MCF 10A (cell line): ENCODE results near the gene PIK3CG. TPM values are rescaled to one million over a fixed set of nuclear protein-coding genes. Genes with fewer than 3 reads are reported as not detected.
"Not testable (repeated sequence)": the region's sequence is repeated elsewhere in the genome, so short reads cannot be mapped to it uniquely, and the experiment has no call there.

Experiments used
- BruUV-seq: library from RNA; stranded (reverse); fragments of 400-500 nt; replicated peaks from 2 replicates; lab custom pipeline; 2021; lab: Mats Ljungman, UMichigan
- CTCF ChIA-PET: fragments of 300-600 bp; sonication (Branson Sonifier 250); formaldehyde crosslinking; extraction: SDS; loops from one replicate; lab custom pipeline; 2021; ENCODE audit warnings: antibody characterized with exemption, inconsistent platforms; lab: Yijun Ruan, JAX
- POLR2A ChIA-PET: fragments of 300-600, 350-650 bp; sonication (Branson Sonifier 250); formaldehyde crosslinking; extraction: SDS; loops from one replicate; lab custom pipeline; 2020; ENCODE audit warnings: antibody characterized with exemption, inconsistent platforms; lab: Yijun Ruan, JAX
- DNase-seq: peaks from one replicate; pipeline ENCODE4 v3.0.0-alpha.2; 2018; ENCODE audit not compliant: unreplicated experiment
- H3K27ac Mint-ChIP-seq: one replicate; pipeline ENCODE4 v1.8.0; 2022; ENCODE audit warnings: mild to moderate bottlenecking, low read depth, mixed read lengths; ENCODE audit not compliant: unreplicated experiment
- H3K27me3 Mint-ChIP-seq: one replicate; pipeline ENCODE4 v1.8.0; 2022; ENCODE audit warnings: mixed read lengths; ENCODE audit not compliant: insufficient read depth, unreplicated experiment
- H3K36me3 Mint-ChIP-seq: one replicate; pipeline ENCODE4 v1.8.0; 2022; ENCODE audit warnings: mild to moderate bottlenecking, moderate library complexity, mixed read lengths; ENCODE audit not compliant: insufficient read depth, unreplicated experiment
- H3K4me1 Mint-ChIP-seq: one replicate; pipeline ENCODE4 v1.8.0; 2022; ENCODE audit warnings: mixed read lengths; ENCODE audit not compliant: insufficient read depth, unreplicated experiment
- H3K4me3 Mint-ChIP-seq: one replicate; pipeline ENCODE4 v1.8.0; 2022; ENCODE audit warnings: mild to moderate bottlenecking, moderate library complexity, mixed read lengths; ENCODE audit not compliant: unreplicated experiment
- H3K9me3 Mint-ChIP-seq: one replicate; pipeline ENCODE4 v1.8.0; 2022; ENCODE audit warnings: mixed read lengths; ENCODE audit not compliant: unreplicated experiment
- intact Hi-C: fragments of 100-400 bp; cut with micrococcal nuclease; formaldehyde crosslinking; loops from 2 replicates; pipeline ENCODE4 v1.14.1; 2022
- total RNA-seq: library from RNA; stranded (reverse); gene quantifications from 2 replicates; pipeline ENCODE4 v1.2.3, GENCODE V29; 2022
- TF ChIP-seq, protein P1 (sequence below): fragments of 200-600 bp; IDR thresholded peaks from one replicate; pipeline ENCODE4 v1.8.0; 2022; ENCODE audit warnings: antibody characterized with exemption, mild to moderate bottlenecking; ENCODE audit not compliant: unreplicated experiment

PIK3CG gene
- total RNA-seq, 1 experiment from 2014 or later, result not detected

DNA sequence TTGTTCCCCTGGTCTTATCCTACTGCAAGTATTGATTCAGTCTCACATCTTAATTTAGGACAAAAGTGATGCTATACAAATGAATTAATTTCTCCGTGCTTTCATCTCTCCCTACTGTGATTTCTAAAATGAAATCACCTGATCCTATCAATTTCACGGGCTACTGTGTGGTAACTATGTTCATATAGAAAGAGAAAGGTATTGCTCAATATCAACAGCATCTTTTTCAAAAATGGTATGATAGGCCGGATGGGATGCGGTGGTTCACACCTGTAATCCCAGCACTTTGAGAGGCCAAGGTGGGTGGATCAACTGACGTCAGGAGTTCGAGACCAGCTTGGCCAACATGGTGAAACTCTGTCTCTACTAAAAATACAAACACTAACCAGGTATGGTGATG lies 71.2 kb downstream of the PIK3CG start:
- Mint-ChIP-seq H3K27ac (no peak overlapping the region), H3K4me1 (no peaks in the 10 kb centered on the region), H3K36me3 (no peaks in the 10 kb centered on the region), H3K27me3 (peaks cover 27% of the 10 kb centered on the region), H3K4me3 (no peak overlapping the region), H3K9me3 (no peaks in the 10 kb centered on the region)
- intact Hi-C loops, result no loop called here
- TF ChIP-seq, protein P1, sequence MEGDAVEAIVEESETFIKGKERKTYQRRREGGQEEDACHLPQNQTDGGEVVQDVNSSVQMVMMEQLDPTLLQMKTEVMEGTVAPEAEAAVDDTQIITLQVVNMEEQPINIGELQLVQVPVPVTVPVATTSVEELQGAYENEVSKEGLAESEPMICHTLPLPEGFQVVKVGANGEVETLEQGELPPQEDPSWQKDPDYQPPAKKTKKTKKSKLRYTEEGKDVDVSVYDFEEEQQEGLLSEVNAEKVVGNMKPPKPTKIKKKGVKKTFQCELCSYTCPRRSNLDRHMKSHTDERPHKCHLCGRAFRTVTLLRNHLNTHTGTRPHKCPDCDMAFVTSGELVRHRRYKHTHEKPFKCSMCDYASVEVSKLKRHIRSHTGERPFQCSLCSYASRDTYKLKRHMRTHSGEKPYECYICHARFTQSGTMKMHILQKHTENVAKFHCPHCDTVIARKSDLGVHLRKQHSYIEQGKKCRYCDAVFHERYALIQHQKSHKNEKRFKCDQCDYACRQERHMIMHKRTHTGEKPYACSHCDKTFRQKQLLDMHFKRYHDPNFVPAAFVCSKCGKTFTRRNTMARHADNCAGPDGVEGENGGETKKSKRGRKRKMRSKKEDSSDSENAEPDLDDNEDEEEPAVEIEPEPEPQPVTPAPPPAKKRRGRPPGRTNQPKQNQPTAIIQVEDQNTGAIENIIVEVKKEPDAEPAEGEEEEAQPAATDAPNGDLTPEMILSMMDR, result no peak
- DNase-seq, result no peak
- no TSS peak for BruUV-seq
- POLR2A ChIA-PET, result no interaction called here
- CTCF ChIA-PET, result no interaction called here

GRCh38 chr7:106938122-106938521 lies 73.0 kb downstream of the PIK3CG start:
- CTCF ChIA-PET, result interaction anchor here (1.2 kb wide), 1 partner anchor 209 kb away, joined by 4 read pairs; no protein-coding TSS in a partner anchor
- H3K36me3 Mint-ChIP-seq, intact Hi-C loops, H3K9me3 Mint-ChIP-seq, POLR2A ChIA-PET, H3K4me1 Mint-ChIP-seq, H3K27ac Mint-ChIP-seq, H3K4me3 Mint-ChIP-seq, BruUV-seq, DNase-seq: not testable (repeated sequence)
- peaks cover 16% of the 10 kb centered on the region for H3K27me3 Mint-ChIP-seq

GRCh38 chr7:106938803-106939202 lies 73.7 kb downstream of the PIK3CG start:
- Mint-ChIP-seq H3K4me3 (no peak overlapping the region), H3K27ac (no peak overlapping the region), H3K9me3 (no peaks in the 10 kb centered on the region), H3K27me3 (peaks cover 20% of the 10 kb centered on the region), H3K36me3 (no peaks in the 10 kb centered on the region), H3K4me1 (no peaks in the 10 kb centered on the region)
- no TSS peak for BruUV-seq
- intact Hi-C loops, result no loop called here
- TF ChIP-seq, protein P1, result no peak
- CTCF ChIA-PET, result interaction anchor here (1.5 kb wide), 1 partner anchor 211 kb away, joined by 6 read pairs; no protein-coding TSS in a partner anchor
- no peak for DNase-seq
- POLR2A ChIA-PET, result interaction anchor here (2.0 kb wide), 1 partner anchor 9 kb away, joined by 4 read pairs; no protein-coding TSS in a partner anchor

DNA sequence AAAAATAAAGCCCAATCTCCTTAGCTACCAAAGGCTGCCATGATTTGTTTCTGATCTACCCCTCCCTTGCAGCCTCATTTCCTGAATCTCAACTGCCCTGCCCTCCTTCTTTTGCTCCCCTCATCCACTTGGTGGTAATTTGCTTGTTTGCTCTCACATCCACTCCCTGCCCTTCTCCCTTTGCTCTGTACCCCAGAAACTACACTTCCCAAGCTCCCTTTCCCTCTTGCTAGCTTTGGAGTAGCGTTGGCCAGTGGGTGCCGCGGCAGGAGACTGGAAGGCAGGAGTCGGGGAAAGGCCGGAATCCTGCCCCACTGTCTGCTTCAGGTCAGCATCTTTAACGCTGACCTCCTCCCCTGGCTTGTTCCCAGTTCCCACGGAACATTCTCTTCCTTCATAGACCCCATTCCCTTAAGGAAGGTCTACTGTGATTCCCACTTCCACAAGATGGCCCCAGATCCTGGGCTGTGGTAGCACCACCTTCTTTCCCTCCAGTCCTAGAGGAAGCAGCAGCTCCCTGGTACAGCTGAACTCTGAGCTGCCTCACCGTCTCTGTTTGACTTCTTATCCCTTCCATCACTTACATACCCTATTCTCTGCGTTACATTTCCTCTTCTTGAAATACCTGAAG lies 79.1 kb downstream of the PIK3CG start:
- Mint-ChIP-seq H3K27ac (no peak overlapping the region), H3K4me1 (no peaks in the 10 kb centered on the region), H3K36me3 (no peaks in the 10 kb centered on the region), H3K9me3 (no peaks in the 10 kb centered on the region), H3K27me3 (peaks cover 52% of the 10 kb centered on the region), H3K4me3 (no peak overlapping the region)
- ChIA-PET POLR2A (interaction anchor here (0.8 kb wide), 1 partner anchor 206 kb away, joined by 3 read pairs; no protein-coding TSS in a partner anchor), CTCF (interaction anchor here (0.7 to 9.8 kb wide), 3 partner anchors 12 to 767 kb away, joined by 3 to 156 read pairs (median 8); no protein-coding TSS in a partner anchor)
- TF ChIP-seq, protein P1, result no peak
- intact Hi-C loops, result loop anchor here (5.0 to 10.0 kb wide), 2 partner anchors 149 to 778 kb away; no protein-coding TSS in a partner anchor
- no peak for DNase-seq
- BruUV-seq, result no TSS peak
